RWPE2 (cell line): ENCODE data around the gene NFIX.

ENCODE experiments used
- ATAC-seq: fragments of 200-7000 bp; cut with Tn5 transposase; 3 replicates; pipeline ENCODE4 v1.9.1; 2021; ENCODE audit warnings: low read depth
- DNase-seq: peaks from one replicate; pipeline ENCODE4 v3.0.0-alpha.2; 2020; ENCODE audit warnings: low spot score
- H3K27ac ChIP-seq: fragments of 450-650 bp; 2 replicates; pipeline ENCODE4 v1.5.1; 2017; ENCODE audit warnings: mild to moderate bottlenecking; ENCODE audit not compliant: poor library complexity, severe bottlenecking
- H3K27me3 ChIP-seq: fragments of 250-450 bp; sonication (Bioruptor Pico); 2 replicates; pipeline ENCODE4 v1.5.1; 2021; ENCODE audit warnings: mild to moderate bottlenecking, moderate library complexity; ENCODE audit not compliant: insufficient read depth, poor library complexity, severe bottlenecking
- H3K36me3 ChIP-seq: fragments of 250-450 bp; sonication (Bioruptor Pico); 2 replicates; pipeline ENCODE4 v1.5.1; 2020; ENCODE audit warnings: low read depth, mild to moderate bottlenecking, moderate library complexity
- H3K4me1 ChIP-seq: fragments of 250-450 bp; sonication (Bioruptor Pico); 2 replicates; pipeline ENCODE4 v1.5.1; 2021; ENCODE audit warnings: mild to moderate bottlenecking, moderate library complexity; ENCODE audit not compliant: insufficient read depth, poor library complexity, severe bottlenecking
- H3K4me3 ChIP-seq: fragments of 250-450 bp; sonication (Bioruptor Pico); 2 replicates; pipeline ENCODE4 v1.5.1; 2021; ENCODE audit warnings: mild to moderate bottlenecking, moderate library complexity; ENCODE audit not compliant: severe bottlenecking
- H3K9me3 ChIP-seq: fragments of 250-450 bp; sonication (Bioruptor Pico); 2 replicates; pipeline ENCODE4 v1.5.1; 2021; ENCODE audit warnings: mild to moderate bottlenecking, moderate library complexity; ENCODE audit not compliant: severe bottlenecking
- TF ChIP-seq, protein P1 (sequence below): fragments of 450-650 bp; IDR thresholded peaks from one replicate; pipeline ENCODE4 v1.5.1; 2017; ENCODE audit warnings: mild to moderate bottlenecking, moderate library complexity; ENCODE audit not compliant: poor library complexity, severe bottlenecking

Gene NFIX

DNA sequence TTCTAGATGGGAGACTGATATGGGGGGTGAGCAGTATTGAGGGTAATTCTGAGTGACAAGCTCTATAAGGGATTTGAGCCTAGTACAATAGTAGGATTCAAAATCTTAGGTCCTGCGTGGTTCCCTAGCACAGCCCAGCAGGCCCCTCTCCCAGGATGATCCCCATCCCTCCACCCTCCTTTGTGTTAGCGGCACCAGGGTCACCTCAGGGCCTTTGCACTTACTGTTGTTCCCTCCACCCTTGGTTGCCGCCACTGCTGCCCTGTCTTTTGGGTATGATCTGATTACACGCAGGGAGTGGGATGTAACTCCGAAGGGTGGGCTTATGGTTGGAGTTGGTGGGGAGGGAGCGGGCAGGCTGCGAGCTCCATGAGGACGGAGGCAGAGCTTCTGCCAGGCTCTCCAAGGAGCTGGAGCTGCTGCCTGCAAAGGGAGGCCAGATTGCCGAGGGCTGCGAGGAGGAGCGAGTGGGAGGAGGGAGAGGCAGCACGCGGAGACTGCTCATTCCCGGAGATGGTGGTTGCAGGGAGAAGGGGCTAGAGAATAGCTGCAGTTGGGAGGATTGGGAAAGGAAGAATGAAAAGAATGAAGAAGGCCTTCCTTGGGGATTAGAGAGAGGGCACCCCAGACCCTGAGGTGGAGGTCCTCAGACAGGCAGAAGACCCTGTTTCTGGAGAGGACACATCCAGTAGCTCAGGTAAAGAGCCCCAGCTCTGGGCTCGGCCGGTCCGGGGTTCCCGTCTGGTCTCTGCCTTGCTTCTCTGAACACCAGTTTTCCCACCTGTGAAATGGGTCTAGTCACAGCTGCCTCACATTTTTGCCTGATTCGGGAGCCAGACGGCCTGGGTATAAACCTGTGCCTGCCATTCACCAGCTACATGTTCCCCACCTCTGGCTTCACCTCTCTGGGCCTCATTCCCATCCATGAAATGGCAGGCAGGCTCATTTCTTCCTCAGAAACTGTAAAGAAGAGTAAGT is 128.0 kb downstream of the NFIX start:
- Histone ChIP-seq H3K27me3 (no peaks in the 10 kb centered on the region), H3K9me3 (no peaks in the 10 kb centered on the region), H3K36me3 (peaks cover 50% of the 10 kb centered on the region), H3K27ac (no peak overlapping the region), H3K4me3 (no peak overlapping the region), H3K4me1 (peaks cover 5% of the 10 kb centered on the region)
- ATAC-seq (no peak), DNase-seq (no peak)
- TF ChIP-seq, protein P1, sequence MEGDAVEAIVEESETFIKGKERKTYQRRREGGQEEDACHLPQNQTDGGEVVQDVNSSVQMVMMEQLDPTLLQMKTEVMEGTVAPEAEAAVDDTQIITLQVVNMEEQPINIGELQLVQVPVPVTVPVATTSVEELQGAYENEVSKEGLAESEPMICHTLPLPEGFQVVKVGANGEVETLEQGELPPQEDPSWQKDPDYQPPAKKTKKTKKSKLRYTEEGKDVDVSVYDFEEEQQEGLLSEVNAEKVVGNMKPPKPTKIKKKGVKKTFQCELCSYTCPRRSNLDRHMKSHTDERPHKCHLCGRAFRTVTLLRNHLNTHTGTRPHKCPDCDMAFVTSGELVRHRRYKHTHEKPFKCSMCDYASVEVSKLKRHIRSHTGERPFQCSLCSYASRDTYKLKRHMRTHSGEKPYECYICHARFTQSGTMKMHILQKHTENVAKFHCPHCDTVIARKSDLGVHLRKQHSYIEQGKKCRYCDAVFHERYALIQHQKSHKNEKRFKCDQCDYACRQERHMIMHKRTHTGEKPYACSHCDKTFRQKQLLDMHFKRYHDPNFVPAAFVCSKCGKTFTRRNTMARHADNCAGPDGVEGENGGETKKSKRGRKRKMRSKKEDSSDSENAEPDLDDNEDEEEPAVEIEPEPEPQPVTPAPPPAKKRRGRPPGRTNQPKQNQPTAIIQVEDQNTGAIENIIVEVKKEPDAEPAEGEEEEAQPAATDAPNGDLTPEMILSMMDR = no peak

DNA sequence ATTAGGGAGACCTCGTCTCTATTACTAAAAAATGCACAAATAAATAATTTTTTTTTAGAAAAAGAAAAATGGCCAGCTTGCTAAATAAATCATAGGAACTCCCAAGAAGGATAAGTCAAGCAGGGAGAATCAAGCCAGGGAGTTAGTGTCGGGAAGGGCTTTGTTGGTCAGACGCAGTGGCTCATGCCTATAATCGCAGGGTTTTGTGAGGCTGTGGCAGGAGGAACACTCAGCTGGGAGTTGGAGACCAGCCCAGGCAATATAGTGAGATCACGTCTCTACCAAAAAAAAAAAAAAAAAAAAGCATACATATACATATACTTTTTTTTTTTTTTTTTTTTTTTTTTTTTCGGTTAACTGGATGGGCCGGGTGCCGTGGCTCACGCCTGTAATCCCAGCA is 131.8 kb downstream of the NFIX start:
- H3K27me3 ChIP-seq = no peaks in the 10 kb centered on the region
- no peak for ATAC-seq
- no peak overlapping the region for H3K4me3 ChIP-seq
- TF ChIP-seq, protein P1 = no peak
- H3K9me3 ChIP-seq = no peaks in the 10 kb centered on the region
- H3K27ac ChIP-seq = no peak overlapping the region
- no peak for DNase-seq
- no peaks in the 10 kb centered on the region for H3K4me1 ChIP-seq
- peaks cover 46% of the 10 kb centered on the region for H3K36me3 ChIP-seq

DNA sequence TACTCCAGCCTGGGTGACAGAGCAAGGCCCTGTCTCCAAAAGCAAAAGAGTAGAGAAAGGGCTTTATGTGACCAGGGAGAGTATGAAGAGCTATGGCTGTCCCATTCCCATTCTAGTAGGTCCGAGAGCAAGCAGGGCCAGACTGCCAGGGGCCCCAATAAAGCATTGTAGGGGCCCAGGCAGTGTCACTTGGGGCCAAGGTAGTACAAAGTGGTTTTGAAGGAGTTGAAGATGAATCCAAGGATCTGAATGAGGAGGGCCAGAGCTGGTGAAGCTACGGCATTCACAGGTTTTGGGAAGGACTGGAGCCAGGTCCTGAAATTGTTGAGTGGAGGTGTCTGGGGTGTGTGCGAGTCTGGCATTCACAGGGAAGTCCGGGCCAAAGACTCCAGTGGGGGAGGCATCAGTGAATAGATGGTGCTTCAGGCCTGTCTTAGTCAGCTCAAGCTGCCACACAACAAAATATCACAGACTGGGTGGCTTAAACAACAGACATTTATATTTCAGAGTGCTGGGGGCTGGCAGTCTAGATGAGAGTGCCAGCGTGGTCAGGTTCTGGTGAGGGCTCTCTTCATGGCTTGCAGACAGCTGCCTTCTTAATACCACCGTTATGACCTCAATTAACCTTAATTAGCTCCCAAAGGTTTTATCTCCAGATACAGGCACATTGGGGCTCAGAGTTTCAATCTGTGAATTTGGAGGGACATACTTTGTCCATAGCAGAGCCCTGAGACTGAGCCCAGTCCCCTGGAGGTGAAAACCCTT is 132.7 kb downstream of the NFIX start:
- no peaks in the 10 kb centered on the region for H3K27me3 ChIP-seq
- peaks cover 45% of the 10 kb centered on the region for H3K36me3 ChIP-seq
- no peak overlapping the region for H3K27ac ChIP-seq
- no peaks in the 10 kb centered on the region for H3K4me1 ChIP-seq
- ATAC-seq (peak; percentile 15; the same call in 1 of the 3 replicates), DNase-seq (no peak)
- no peaks in the 10 kb centered on the region for H3K9me3 ChIP-seq
- H3K4me3 ChIP-seq = no peak overlapping the region
- TF ChIP-seq, protein P1 = no peak

DNA sequence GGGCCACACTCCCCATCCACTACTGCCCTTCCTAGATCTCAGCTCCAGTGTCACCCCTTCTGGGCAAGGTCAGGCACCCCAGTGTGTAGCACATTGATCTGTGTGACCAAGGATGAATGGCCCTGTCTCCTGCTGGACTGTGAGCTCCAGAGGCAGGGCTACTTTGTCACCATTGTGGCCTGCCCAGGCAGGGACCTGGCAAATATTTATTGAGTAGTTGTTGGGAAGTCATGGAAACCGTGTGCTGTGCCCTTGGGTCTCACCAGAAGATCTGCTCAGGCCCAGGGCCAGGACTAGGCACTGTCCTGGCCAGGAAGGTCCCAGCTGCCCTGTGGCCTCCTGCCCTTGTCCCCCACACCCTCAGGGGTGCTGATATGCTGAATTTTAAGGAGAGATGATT is 133.3 kb downstream of the NFIX start:
- Histone ChIP-seq H3K36me3 (peaks cover 40% of the 10 kb centered on the region), H3K9me3 (no peaks in the 10 kb centered on the region), H3K4me3 (no peak overlapping the region), H3K27ac (no peak overlapping the region), H3K27me3 (no peaks in the 10 kb centered on the region), H3K4me1 (no peaks in the 10 kb centered on the region)
- ATAC-seq = no peak; the same call in 2 of the 3 replicates
- no peak for DNase-seq
- TF ChIP-seq, protein P1 = no peak
